Fibroblast of peridontal ligament (primary cell): ENCODE results near the gene ISLR.

Experiments used
- DNase-seq: peaks from one replicate; pipeline ENCODE4 v3.0.0-alpha.2; 2010; ENCODE audit errors: extremely low read depth

The ISLR gene, protein sequence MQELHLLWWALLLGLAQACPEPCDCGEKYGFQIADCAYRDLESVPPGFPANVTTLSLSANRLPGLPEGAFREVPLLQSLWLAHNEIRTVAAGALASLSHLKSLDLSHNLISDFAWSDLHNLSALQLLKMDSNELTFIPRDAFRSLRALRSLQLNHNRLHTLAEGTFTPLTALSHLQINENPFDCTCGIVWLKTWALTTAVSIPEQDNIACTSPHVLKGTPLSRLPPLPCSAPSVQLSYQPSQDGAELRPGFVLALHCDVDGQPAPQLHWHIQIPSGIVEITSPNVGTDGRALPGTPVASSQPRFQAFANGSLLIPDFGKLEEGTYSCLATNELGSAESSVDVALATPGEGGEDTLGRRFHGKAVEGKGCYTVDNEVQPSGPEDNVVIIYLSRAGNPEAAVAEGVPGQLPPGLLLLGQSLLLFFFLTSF

DNA sequence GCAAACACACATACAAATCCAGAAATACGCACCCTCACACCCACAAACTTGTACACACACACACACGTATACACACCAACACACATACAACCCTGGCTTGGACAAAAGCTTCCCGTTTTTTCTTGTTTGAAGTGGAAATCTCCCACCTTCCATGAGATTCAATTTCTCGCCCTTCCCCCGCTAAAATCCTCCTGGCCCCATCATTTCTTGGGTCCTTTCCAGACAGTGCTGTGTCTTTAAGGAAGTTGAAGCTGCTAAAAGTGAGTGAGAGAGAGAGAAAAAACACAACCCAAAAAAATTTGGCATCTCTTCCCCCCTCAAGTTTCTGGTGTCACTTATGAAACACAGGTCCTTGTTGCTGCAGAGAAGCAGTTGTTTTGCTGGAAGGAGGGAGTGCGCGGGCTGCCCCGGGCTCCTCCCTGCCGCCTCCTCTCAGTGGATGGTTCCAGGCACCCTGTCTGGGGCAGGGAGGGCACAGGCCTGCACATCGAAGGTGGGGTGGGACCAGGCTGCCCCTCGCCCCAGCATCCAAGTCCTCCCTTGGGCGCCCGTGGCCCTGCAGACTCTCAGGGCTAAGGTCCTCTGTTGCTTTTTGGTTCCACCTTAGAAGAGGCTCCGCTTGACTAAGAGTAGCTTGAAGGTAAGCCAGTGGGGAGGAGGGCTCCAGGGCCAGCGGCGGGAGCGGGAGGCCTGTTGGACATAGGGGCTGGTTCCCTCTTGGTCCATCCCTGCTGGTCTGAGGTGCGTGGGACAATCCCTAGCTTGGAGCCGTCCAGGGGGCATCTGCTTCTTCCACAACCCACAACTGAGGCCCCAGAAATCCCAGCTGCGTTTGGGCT is at the start of gene ISLR:
Gene ISLR (plus strand): TSS at position 331 of the 839 bp plus-strand sequence. CDS start 1,149 bp downstream, outside the sequence.
- DNase-seq = peak; percentile 78

DNA sequence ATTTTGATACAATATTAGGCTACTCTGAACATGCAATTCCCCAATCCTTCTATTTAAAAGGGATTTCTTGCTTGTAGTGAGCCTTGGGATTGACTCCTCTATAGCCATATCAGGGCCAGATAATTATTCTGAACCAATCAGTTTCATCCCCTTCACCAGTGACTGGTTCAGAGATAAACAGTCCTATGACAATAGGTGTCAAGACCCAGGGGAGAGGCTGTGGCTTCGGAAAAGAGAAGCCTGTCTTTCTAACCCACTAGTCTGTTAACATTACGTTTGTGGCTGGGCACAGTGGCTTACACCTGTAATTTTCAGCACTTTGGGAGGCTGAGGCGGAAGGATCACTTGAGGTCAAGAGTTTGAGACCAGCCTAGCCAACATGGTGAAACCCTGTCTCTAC is 49.3 kb upstream of the ISLR start:
- DNase-seq = no peak

DNA sequence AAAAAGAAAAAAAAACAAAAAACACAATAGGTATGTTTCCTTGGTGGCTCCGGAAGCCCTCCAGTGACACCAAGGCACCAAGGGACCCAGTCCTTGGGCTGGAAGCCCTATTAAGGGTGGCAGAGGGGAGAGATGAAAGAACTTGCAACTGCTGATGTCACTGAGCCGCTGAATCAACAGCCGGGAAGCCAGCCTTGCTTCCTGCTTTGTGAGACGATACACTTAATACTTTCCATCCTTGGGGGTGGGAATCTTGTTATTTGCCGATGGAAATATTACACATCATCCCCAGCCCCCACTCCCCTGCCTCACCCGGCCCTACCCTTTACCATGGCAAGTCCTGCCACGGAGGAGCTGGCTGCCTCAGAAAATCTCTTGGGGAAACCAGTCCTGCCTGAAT is 48.8 kb upstream of the ISLR start:
- no peak for DNase-seq

DNA sequence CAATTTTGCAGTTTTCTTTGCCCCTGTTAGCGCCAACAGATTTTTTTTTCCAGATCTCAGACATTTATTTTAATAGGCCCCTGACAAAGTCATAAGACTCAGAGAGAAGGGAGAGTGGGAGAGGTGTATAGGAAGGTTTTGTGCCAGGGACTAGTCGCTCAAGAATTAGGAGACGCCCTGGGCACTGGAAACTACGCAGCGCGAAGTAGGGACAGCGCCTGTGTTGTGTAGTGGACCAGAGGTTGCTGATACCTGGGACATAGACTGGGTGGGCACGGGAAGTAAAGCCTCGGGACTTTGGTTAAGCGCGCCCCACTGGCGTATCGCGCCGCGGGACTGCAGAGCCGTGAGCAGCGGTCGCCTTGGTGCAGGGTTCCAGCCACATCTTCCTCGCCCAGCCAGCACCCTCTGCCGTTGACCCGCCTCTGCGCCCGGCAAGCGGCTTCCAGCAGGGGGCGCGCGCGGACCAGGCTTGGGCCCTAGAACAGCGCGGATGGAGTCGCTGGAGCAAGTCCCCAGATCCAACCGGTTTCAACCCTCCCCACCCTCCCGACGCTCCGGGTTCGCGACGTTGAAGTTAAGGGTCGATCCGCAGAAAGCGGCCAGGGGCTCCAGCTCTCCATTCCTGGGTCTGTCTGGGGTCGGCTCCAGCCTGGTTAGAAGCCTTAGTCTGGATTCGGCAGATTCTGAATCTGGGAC is 46.1 kb upstream of the ISLR start:
- peak; percentile 70 for DNase-seq

DNA sequence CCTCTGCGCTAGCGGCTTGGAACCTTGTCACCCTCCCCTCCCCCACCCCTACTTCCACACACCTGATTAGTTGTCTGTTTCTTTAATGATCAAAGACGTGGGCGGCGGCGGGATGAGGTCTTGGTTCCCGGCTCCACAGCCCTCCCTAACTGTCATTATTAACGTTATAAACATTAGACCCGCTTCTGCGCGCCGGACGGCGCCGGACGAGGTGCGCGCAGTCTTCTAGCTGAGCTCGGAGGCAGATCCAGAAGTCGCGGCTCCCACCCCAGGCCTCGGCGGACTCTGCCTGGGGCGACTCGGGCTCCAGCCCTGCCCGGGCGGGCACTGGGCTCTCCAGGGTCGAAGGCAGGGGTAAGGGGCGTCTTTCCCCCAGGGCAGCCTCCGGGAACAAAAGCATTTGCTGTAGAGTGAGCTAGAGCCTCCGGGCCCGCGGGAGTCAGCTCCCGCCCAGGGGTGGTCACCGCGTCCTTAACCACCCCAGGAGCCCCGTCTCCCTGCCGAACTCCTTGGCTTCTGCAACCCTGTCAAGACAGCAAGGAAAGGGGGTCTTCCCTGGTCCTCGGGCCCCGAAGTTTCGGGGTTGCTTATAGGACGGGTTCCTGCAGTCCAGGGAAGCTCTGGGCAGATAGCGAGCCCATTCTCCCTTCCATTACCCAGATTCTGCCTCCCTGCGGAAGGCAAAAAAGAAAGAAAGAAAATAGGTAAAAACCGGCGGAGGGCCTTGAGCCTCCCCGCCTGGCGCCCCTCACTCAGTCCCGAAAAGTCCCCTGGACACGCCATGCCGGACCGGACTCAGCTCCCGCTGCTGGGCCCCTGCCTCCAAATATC is 45.3 kb upstream of the ISLR start:
- no peak for DNase-seq

DNA sequence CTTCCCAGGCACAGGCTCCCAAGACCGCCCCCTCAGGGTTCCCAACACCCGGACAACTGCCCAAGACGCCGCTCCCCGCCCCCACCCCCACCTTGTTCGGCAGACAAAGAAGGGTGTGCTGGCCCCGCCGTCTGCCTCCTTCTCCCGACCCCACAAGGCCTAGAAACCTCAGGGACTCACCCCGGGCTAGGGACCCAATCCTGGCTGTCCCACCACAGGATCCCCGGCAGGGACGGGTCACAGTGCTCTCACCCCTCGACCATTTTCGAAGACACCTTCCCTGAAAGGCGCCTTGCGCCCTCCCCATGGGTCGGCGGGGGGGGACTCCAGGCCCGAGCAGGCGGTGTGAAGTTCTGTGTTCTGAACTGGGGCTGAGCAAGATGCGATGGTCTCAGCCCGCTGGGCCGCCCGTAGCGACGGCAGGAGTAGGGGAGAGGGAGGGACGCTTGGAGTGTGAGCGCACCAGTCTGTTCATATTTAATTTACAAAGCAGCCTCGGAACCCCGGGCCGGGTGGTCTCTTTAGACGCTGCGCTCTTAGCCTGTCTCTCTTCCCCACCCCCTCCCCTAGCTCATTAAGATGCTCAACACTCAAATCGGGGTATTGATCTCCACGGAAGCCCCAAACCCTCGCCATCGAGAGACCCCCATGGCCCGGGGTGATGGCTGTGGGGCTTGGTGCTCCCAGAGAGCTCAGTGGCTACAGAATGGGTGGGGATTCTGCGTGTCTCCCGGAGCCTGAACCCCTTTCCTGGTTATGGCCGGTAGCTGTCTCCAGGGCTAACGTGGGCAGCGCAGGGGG is 44.5 kb upstream of the ISLR start:
- no peak for DNase-seq

DNA sequence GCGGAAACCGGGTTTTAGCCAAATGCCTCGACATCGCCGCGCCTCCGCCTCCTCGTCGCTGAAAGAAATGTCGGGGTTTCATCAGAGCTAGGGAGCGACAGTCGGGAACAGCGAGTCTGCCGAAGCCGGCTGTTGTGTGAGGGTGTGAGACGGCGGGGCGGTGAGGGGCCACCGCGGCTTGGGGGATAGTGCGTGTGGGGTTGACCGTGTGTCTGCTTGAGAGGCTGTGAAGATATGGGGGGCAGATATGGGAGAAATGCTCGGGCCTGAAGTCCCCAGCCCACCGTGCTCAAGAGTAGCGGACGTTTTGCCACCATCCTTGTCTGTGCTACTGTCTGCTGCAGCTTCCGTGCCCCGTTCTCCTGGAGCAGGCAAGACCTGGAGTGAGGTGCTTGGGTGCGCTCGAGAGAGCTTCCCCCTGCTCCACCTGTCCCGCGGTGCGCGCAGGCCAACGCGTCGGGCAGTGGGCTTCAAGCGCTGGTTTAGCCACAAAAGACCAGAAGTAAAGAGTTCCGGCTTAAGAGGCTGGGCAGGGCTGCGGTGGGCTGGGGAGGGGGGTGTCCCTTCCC is 43.8 kb upstream of the ISLR start:
- DNase-seq = no peak

DNA sequence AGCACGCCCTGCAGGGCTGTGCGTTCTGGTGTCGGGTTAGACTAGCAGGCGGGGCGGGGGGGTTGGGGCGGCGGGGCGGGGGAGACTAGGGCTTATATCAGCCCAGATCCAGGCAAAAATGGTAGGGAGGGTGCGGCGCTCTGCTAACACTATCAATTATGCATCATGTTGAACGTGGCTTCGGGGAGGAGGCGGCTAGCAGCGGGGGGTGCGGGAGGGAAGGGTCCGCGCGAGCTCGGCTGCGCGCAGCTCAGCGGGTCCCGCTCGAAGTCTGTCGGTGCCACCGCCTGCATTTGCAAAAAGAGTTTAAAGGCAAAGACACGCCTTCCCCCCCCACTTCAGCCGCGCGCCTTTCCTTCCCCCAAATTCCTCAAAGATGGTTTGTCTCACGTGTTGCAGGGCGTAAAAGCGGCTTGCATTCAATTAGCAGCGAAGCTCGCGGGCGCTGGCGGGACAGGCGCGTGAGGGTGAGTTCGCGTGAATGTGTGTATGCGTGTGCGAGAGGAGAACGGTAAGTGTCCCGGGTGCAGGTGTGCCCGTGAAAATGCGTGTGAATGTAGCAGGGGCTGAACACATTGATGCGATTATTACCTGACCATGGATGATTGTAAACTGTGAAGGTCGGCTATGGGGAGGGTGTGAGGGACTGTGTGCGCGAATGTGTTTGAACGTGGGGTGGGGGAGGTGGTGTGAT is 43.2 kb upstream of the ISLR start, which contains the start of gene ISLR2:
Gene ISLR2 (plus strand): TSS at position 432 of the 694 bp plus-strand sequence. CDS start 2,169 bp downstream, outside the sequence.
- no peak for DNase-seq

DNA sequence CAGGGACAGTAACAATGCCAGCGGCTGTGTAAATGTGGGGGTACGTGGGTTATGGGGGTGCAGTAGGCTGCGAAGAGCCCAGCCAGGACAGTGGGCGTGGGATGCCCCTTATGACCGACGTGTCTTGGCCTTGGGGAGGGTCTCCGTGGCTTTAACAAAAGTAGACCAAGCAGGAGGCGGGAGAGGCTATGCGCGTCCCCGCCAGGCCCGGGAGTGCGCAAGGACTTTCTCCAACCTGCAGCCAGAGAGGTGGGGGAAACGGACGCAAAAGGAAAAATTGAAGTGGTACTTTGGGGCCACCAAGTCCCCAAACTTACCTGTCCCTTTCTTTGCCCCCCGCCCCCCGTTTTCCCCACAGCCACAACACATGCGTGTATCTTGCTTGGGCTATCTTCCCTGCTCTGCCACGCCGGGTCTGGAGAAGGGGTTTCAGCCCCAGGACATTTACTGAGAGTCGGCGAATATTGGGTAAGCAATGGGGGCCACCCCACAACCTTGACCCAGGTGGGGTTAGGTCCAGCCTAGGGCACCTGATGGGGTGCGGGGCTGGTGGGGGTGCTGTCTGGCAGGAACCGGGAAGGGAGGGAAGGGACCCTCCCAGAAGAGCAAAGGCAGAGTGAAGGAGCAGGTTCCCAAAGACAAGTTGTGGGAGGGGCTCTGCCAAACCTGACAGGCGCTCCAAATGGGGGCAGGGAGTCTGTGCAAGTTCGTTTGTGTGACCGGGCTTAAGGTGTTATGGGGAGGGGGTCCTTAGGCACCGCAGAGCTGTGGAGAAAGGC is 42.5 kb upstream of the ISLR start:
- DNase-seq = no peak

DNA sequence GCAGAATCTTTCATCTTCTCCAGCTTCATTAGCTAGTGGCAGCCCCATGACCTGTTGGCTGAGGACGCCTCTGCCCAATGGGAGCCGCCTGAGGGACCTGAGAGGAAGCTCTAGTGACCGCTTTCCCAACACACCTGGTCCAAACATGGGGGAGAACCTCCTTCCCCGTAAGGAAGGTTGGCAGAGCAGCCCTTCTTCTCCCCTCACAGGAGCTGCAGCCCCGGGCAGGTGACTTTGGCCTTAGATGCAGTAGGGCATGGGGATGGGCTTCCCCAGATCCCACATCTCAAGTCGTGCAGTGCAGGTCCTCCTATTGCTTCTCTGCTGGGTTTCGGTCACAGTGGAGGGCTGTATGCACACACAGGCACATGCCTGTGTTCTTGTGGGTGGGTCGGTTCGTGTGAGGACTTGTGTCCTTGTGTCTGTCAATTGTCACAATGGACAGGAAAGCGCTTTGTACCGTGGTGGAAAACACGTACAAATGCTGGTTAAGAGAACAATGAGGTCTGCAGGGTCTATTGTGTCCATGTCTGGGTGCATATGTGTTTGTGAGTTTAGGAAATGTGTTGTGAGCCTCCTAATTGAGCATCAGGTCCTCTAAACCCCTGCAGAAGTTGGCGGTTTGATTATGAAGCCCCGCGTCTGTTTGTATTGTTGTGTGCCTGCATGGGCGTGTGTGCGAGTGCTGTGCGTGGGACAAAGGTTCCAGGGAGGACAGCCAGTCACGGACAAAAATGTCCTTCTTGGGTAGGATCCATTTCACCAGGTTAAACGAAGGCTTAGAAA is 41.7 kb upstream of the ISLR start:
- DNase-seq = no peak

DNA sequence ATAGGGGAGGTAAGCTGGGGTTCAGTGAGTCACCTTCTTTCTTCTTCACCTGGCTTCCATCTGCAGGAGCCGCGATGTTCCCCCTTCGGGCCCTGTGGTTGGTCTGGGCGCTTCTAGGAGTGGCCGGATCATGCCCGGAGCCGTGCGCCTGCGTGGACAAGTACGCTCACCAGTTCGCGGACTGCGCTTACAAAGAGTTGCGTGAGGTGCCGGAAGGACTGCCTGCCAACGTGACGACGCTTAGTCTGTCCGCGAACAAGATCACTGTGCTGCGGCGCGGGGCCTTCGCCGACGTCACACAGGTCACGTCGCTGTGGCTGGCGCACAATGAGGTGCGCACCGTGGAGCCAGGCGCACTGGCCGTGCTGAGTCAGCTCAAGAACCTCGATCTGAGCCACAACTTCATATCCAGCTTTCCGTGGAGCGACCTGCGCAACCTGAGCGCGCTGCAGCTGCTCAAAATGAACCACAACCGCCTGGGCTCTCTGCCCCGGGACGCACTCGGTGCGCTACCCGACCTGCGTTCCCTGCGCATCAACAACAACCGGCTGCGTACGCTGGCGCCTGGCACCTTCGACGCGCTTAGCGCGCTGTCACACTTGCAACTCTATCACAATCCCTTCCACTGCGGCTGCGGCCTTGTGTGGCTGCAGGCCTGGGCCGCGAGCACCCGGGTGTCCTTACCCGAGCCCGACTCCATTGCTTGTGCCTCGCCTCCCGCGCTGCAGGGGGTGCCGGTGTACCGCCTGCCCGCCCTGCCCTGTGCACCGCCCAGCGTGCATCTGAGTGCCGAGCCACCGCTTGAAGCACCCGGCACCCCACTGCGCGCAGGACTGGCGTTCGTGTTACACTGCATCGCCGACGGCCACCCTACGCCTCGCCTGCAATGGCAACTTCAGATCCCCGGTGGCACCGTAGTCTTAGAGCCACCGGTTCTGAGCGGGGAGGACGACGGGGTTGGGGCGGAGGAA is 40.5 kb upstream of the ISLR start:
- DNase-seq = peak; percentile 21

DNA sequence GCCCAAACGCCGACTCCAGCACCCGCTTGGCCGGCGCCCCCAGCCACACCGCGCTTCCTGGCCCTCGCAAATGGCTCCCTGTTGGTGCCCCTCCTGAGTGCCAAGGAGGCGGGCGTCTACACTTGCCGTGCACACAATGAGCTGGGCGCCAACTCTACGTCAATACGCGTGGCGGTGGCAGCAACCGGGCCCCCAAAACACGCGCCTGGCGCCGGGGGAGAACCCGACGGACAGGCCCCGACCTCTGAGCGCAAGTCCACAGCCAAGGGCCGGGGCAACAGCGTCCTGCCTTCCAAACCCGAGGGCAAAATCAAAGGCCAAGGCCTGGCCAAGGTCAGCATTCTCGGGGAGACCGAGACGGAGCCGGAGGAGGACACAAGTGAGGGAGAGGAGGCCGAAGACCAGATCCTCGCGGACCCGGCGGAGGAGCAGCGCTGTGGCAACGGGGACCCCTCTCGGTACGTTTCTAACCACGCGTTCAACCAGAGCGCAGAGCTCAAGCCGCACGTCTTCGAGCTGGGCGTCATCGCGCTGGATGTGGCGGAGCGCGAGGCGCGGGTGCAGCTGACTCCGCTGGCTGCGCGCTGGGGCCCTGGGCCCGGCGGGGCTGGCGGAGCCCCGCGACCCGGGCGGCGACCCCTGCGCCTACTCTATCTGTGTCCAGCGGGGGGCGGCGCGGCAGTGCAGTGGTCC is 39.7 kb upstream of the ISLR start:
- no peak for DNase-seq

DNA sequence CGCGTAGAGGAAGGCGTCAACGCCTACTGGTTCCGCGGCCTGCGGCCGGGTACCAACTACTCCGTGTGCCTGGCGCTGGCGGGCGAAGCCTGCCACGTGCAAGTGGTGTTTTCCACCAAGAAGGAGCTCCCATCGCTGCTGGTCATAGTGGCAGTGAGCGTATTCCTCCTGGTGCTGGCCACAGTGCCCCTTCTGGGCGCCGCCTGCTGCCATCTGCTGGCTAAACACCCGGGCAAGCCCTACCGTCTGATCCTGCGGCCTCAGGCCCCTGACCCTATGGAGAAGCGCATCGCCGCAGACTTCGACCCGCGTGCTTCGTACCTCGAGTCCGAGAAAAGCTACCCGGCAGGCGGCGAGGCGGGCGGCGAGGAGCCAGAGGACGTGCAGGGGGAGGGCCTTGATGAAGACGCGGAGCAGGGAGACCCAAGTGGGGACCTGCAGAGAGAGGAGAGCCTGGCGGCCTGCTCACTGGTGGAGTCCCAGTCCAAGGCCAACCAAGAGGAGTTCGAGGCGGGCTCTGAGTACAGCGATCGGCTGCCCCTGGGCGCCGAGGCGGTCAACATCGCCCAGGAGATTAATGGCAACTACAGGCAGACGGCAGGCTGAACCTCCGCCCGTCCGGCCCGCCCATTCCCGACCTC is 39.0 kb upstream of the ISLR start:
- peak; percentile 20 for DNase-seq

DNA sequence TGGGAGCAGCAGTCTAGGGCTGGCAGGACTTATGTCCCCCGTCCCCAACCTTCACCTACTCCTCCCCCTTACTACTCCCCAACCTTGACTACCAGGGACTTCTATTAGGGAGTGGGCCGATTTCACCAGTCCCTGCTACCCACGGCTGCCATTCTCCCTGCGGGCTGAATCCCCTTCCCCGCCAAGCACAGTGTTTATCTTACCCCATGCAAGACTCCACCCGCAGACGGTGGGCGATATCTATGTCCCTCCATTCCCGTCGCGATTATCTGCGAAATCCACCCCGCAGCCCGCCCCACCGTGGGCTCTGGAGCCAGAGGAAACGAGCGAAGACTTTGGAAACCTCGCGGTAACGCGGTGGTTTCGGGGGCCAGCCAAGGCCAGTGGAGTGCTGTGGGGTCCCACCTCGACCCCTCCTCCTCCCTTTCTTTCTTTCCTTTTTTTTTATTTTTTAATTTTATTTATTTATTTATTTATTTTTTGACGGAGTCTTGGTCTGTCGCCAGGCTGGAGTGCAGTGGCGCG is 38.4 kb upstream of the ISLR start:
- DNase-seq = no peak

DNA sequence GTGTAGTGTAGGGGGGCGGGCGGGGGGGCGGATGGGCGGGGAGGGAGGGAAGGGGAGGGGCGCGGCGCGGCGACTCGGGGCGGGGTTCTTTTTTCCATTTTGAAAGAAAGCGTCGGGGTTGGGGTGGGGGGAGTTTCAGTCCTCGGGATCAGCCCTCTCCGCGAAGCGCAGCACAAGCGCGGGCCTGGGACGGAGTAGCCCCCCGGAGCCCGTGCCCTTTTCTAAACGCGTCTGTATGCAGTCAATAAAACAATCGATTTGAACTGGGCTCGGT is 37.0 kb upstream of the ISLR start:
- no peak for DNase-seq
